Upper lobe of left lung (tissue), 6 donors: ENCODE data around the gene DNAJC1. TPM values are rescaled to one million over a fixed set of nuclear protein-coding genes. Genes with fewer than 3 reads are reported as not detected.

Source experiments
- ATAC-seq, 2 donors: fragments of 200-7000 bp; cut with Tn5 transposase; one replicate each; pipeline ENCODE4 v1.9.1; 2022; ENCODE audit warnings: mild to moderate bottlenecking in 2 of 2, moderate library complexity in 2 of 2; ENCODE audit not compliant: low FRiP score in 2 of 2
- DNase-seq, 2 donors: peaks; one replicate each; pipeline ENCODE4 v3.0.0-alpha.2; 2019 to 2020
- H3K27ac ChIP-seq, 4 donors: fragments of 200-600 bp; sonication (generic); one replicate each; pipeline ENCODE4 v1.5.1; 2016 to 2019
- H3K27me3 ChIP-seq, 4 donors: fragments of 200-600 bp; sonication (generic); one replicate each; pipeline ENCODE4 v1.5.1; 2017 to 2019
- H3K36me3 ChIP-seq, 4 donors: fragments of 200-600 bp; sonication (generic); one replicate each; pipeline ENCODE4 v1.5.1; 2016 to 2019
- H3K4me1 ChIP-seq, 4 donors: fragments of 200-600 bp; sonication (generic); one replicate each; pipeline ENCODE4 v1.5.1; 2018 to 2019
- H3K4me3 ChIP-seq, 4 donors: fragments of 200-600 bp; sonication (generic); one replicate each; pipeline ENCODE4 v1.5.1; 2017 to 2019; ENCODE audit warnings: mild to moderate bottlenecking in 2 of 4, moderate library complexity in 1 of 4
- H3K9me3 ChIP-seq, 4 donors: fragments of 200-600 bp; sonication (generic); one replicate each; pipeline ENCODE4 v1.5.1; 2018 to 2019
- CTCF ChIP-seq, 6 experiments: fragments of 450-650 bp in 4 of 6; fragments of 200-600 bp in 2 of 6; sonication (generic) in 2 of 6; IDR thresholded peaks; one replicate each; pipeline ENCODE4 v1.5.1; 2016 to 2019; ENCODE audit warnings: antibody characterized with exemption in 6 of 6
- EP300 ChIP-seq, 4 donors: sonication (generic); formaldehyde crosslinking; IDR thresholded peaks; one replicate each; pipeline ENCODE4 v1.5.1; 2017; ENCODE audit warnings: antibody characterized with exemption in 4 of 4, control low read depth in 2 of 4
- POLR2A ChIP-seq, 4 donors: fragments of 450-650 bp; IDR thresholded peaks; one replicate each; pipeline ENCODE4 v1.5.1; 2016 to 2017; ENCODE audit warnings: antibody characterized with exemption in 4 of 4, mild to moderate bottlenecking in 2 of 4
- POLR2AphosphoS5 ChIP-seq, 2 donors: sonication (generic); formaldehyde crosslinking; IDR thresholded peaks; one replicate each; pipeline ENCODE4 v1.5.1; 2017; ENCODE audit warnings: antibody characterized with exemption in 2 of 2
- WGBS, 2 donors: methylation state at CpG; one replicate each; pipeline ENCODE4 v1.1.5; 2017 to 2018; 5-methylcytosine and 5-hydroxymethylcytosine counted together
- total RNA-seq, 6 donors: library from RNA; depleted of rRNA in 4 of 6; stranded (reverse); fragments of >200 nt in 4 of 6; gene quantifications; one replicate each; pipeline versions ENCODE4 v1.1.0 to v1.2.1, GENCODE V29; 2016 to 2021
- donor health status: DM: no; HTN: no; CAD: no; lungs with moderate emphysema.
- donor health status: DM: no; HTN: yes; CAD: no; lungs with severe emphysema.

Gene DNAJC1
- total RNA-seq, 6 donors from 2014 or later = 30.8 to 106 (median 74.1) TPM

- Histone ChIP-seq H3K27me3 (no peaks in the 10 kb centered on the region), H3K36me3 (peaks cover 6 to 56% (median 28%) of the 10 kb centered on the region in 4 donors), H3K27ac (no peak overlapping the region), H3K4me3 (no peak overlapping the region), H3K4me1 (no peaks in the 10 kb centered on the region), H3K9me3 (no peaks in the 10 kb centered on the region)
- DNase-seq = no peak
- WGBS, 2 donors = 74 to 79% methylated on average over 6 of the region's 6 CpGs
- no peak for TF ChIP-seq EP300 (IDR thresholded peaks at IDR 0.05)
- no peak for TF ChIP-seq POLR2AphosphoS5 (IDR thresholded peaks at IDR 0.05)
- TF ChIP-seq POLR2A (IDR thresholded peaks at IDR 0.05) = no peak
- no peak for TF ChIP-seq CTCF (IDR thresholded peaks at IDR 0.05)
- no peak for ATAC-seq
These were observed 269.8 kb downstream of the DNAJC1 start for GRCh38 chr10:21733710-21734109.

DNA sequence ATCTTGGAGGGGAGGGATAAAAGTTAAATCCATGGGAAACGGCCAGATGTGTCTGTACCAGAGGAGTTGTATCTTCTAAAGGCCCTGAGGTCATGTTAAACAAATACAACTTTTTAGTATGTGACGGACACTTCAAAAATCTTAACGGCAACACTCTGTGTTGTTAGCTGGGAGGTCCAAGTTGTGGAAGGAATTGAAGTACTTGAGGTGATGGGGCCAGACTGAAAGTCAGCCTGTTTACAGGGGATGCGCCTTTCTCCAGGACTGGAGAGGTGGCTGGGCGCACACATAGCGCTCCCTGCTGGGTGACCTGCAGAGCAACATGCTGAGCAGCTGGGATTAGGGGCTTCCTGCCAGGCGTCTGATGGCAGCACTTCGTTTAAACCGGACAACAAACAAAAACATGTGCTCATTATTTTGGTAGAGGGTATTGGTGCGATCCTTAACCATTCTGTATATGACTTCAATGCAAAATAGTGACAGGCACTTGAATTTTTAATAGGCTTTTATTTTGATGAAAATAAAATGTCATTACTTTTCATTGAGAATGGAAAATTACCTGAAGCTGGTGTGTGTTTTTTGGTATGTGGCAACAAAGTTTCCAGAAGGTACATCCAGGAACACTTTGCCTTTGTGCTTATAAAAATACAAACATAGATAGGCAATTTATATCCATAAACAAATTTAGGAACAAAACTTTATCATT lies 271.3 kb downstream of the DNAJC1 start:
- no peaks in the 10 kb centered on the region for H3K27me3 ChIP-seq
- no peak overlapping the region for H3K27ac ChIP-seq
- no peaks in the 10 kb centered on the region for H3K9me3 ChIP-seq
- no peak overlapping the region for H3K4me3 ChIP-seq
- peaks cover 6 to 12% (median 9%) of the 10 kb centered on the region in 4 donors for H3K4me1 ChIP-seq
- 56 to 57% methylated on average over 10 of the region's 10 CpGs for WGBS, 2 donors
- TF ChIP-seq EP300 (IDR thresholded peaks at IDR 0.05) = no peak
- no peak for TF ChIP-seq POLR2A (IDR thresholded peaks at IDR 0.05)
- no peak for TF ChIP-seq POLR2AphosphoS5 (IDR thresholded peaks at IDR 0.05)
- peak in 5 of 6 experiments; percentile 54 to 64 (median 63) for TF ChIP-seq CTCF (IDR thresholded peaks at IDR 0.05)
- peak in 1 of 2 donors; percentile 49 for DNase-seq
- peaks cover 6 to 47% (median 22%) of the 10 kb centered on the region in 4 donors for H3K36me3 ChIP-seq
- peak; percentile 69 to 86 for ATAC-seq

GRCh38 chr10:21728618-21729017 lies 274.9 kb downstream of the DNAJC1 start:
- Histone ChIP-seq H3K4me1 (peaks cover 17 to 28% (median 23%) of the 10 kb centered on the region in 4 donors), H3K27ac (no peak overlapping the region), H3K4me3 (no peak overlapping the region), H3K27me3 (no peaks in the 10 kb centered on the region), H3K9me3 (no peaks in the 10 kb centered on the region), H3K36me3 (peaks cover 0 to 26% (median 4%) of the 10 kb centered on the region in 4 donors)
- ATAC-seq (no peak), DNase-seq (no peak)
- WGBS, 2 donors = 90 to 95% methylated on average over 3 of the region's 3 CpGs
- no peak for TF ChIP-seq POLR2AphosphoS5 (IDR thresholded peaks at IDR 0.05)
- no peak for TF ChIP-seq POLR2A (IDR thresholded peaks at IDR 0.05)
- no peak for TF ChIP-seq EP300 (IDR thresholded peaks at IDR 0.05)
- no peak for TF ChIP-seq CTCF (IDR thresholded peaks at IDR 0.05)

- no peak overlapping the region for H3K4me3 ChIP-seq
- H3K27ac ChIP-seq = no peak overlapping the region
- no peak for TF ChIP-seq POLR2AphosphoS5 (IDR thresholded peaks at IDR 0.05)
- no peak for TF ChIP-seq EP300 (IDR thresholded peaks at IDR 0.05)
- TF ChIP-seq CTCF (IDR thresholded peaks at IDR 0.05) = no peak
- no peak for TF ChIP-seq POLR2A (IDR thresholded peaks at IDR 0.05)
- ATAC-seq = no peak
- H3K9me3 ChIP-seq = no peaks in the 10 kb centered on the region
- peaks cover 17 to 28% (median 23%) of the 10 kb centered on the region in 4 donors for H3K4me1 ChIP-seq
- H3K27me3 ChIP-seq = no peaks in the 10 kb centered on the region
- WGBS, 2 donors = 28 to 30% methylated on average over 13 of the region's 13 CpGs
- peaks cover 0 to 22% (median 3%) of the 10 kb centered on the region in 4 donors for H3K36me3 ChIP-seq
- no peak for DNase-seq
These were observed 275.9 kb downstream of the DNAJC1 start for GRCh38 chr10:21727452-21728168.
